Measurements from ENCODE around the gene P2RY11. TPM values are rescaled to one million over a fixed set of nuclear protein-coding genes. Genes with fewer than 3 reads are reported as not detected.

The P2RY11 gene
- total RNA-seq, 2 experiments from 2014 or later, result 11.9 to 43.3 TPM

DNA sequence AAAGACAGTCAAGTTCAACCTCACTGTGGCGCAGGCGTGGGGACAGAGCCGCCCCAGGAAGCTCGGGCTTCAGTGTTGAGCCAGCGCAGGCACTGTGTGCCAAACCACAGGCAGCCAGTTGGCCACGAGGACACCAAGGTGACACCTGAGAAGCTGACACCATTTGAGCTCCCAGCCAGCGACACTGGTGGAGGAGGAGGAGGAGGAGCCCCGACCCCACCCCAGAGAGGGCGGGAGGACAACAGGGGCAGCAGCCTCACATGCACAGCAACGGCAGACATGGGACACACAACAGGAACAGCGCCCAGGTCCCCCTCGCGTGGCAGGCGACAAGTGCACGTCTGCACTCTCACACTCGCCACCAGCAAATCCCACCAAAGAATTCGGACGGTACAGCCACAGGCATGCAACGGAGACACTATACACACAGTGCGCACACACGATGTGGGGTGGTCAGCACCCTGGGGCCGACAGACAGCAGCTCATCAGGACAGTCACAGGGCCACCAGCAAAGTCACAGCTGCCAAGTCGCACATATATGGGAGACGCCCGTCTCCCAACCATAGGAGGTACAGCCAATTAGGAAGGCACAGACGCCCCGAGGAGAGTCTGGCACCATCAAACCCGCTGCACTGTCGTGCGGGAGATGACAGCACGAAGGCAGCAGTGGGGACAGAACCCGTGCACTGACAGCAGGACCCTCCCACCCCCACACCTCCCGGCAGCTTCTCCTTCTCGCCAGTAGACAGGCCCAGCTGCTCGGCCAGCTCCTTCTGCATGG is 4.8 kb downstream of the P2RY11 start:
- H3K9me2 ChIP-seq (ENCODE audit: insufficient read depth, low read length), result no peaks in the 10 kb centered on the region
- intact Hi-C loops (cut with micrococcal nuclease; ENCODE audit: unreplicated experiment), result no loop called here
- no peak overlapping the region for H3K4me2 ChIP-seq (ENCODE audit: low read length)
- H2AFZ ChIP-seq (ENCODE audit: low read length), result no peak overlapping the region
- no peak for TF ChIP-seq EZH2phosphoT487 (IDR thresholded peaks at IDR 0.05; ENCODE audit: borderline replicate concordance, low read depth, low read length)
- TF ChIP-seq, protein P1, sequence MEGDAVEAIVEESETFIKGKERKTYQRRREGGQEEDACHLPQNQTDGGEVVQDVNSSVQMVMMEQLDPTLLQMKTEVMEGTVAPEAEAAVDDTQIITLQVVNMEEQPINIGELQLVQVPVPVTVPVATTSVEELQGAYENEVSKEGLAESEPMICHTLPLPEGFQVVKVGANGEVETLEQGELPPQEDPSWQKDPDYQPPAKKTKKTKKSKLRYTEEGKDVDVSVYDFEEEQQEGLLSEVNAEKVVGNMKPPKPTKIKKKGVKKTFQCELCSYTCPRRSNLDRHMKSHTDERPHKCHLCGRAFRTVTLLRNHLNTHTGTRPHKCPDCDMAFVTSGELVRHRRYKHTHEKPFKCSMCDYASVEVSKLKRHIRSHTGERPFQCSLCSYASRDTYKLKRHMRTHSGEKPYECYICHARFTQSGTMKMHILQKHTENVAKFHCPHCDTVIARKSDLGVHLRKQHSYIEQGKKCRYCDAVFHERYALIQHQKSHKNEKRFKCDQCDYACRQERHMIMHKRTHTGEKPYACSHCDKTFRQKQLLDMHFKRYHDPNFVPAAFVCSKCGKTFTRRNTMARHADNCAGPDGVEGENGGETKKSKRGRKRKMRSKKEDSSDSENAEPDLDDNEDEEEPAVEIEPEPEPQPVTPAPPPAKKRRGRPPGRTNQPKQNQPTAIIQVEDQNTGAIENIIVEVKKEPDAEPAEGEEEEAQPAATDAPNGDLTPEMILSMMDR (conservative IDR thresholded peaks at IDR 0.05; ENCODE audit: low read length), result no peak
- no peaks in the 10 kb centered on the region for H4K20me1 ChIP-seq (ENCODE audit: insufficient read depth, low read length)
- CTCF ChIA-PET (ENCODE audit: unreplicated experiment), result interaction anchor here (0.5 kb wide), 1 partner anchor 27 kb away, joined by 3 read pairs; no protein-coding TSS in a partner anchor
- no TSS peak for BruUV-seq (replicated peaks)
- peaks cover 19% of the 10 kb centered on the region; the same call in 1 of the 2 replicates for H3K79me2 ChIP-seq (ENCODE audit: insufficient read depth, low read depth, low read length)
- H3K27ac ChIP-seq (ENCODE audit: low read depth, low read length, poor library complexity, severe bottlenecking), result no peak overlapping the region
- no peak for DNase-seq (ENCODE audit: low spot score)
- H3K4me3 ChIP-seq (ENCODE audit: low read depth, low read length, poor library complexity, severe bottlenecking), result no peak overlapping the region
- peaks cover 63% of the 10 kb centered on the region for H3K36me3 ChIP-seq (ENCODE audit: insufficient read depth, low read length)
- peaks cover 25% of the 10 kb centered on the region for H3K4me1 ChIP-seq (ENCODE audit: insufficient read depth, low read length, poor library complexity, severe bottlenecking)
- POLR2A ChIA-PET, result no interaction called here
- H3K9me3 ChIP-seq (ENCODE audit: low read length), result no peaks in the 10 kb centered on the region

DNA sequence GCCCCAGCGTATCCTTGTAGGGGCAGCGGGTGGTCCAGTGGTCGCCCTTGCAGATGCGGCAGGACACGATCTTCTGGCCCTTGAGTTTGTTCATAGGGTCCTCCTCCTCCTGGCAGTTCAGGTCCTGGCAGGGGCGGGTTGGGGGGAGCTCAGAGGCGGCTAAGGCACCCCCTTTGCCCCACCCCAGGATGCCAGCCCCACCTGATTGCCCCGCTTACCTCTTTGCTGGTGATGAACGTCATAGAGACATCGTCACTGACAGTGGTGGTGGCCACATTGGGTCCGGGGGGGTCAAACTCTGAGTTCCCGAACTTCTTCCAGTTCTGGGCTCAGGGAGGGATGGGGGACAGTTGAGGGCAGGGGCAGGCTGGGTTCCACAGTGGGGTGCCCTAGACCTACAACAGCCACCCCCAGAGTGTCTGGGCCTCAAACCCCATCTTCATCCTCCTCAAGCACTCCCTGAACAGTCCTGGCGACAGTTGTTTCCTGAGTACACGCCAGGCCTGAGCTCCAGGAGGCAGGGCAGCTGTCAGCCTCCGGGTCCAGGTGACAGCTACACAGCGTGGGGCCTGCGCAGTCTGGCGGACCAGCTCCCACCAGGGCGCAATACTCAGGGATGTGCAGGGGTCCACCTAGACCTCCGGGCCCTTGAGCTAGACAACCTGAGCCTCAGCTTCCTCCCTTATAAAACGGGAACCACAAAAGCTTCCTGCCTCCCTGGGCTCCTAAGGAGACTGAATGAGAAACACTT is 5.5 kb downstream of the P2RY11 start:
- POLR2A ChIA-PET, result no interaction called here
- Histone ChIP-seq H2AFZ (ENCODE audit: low read length) (no peak overlapping the region), H3K27ac (ENCODE audit: low read depth, low read length, poor library complexity, severe bottlenecking) (no peak overlapping the region), H3K9me2 (ENCODE audit: insufficient read depth, low read length) (no peaks in the 10 kb centered on the region), H3K4me3 (ENCODE audit: low read depth, low read length, poor library complexity, severe bottlenecking) (no peak overlapping the region), H3K79me2 (ENCODE audit: insufficient read depth, low read depth, low read length) (peaks cover 19% of the 10 kb centered on the region; the same call in 1 of the 2 replicates), H3K4me1 (ENCODE audit: insufficient read depth, low read length, poor library complexity, severe bottlenecking) (peaks cover 19% of the 10 kb centered on the region), H4K20me1 (ENCODE audit: insufficient read depth, low read length) (no peaks in the 10 kb centered on the region), H3K9me3 (ENCODE audit: low read length) (no peaks in the 10 kb centered on the region), H3K36me3 (ENCODE audit: insufficient read depth, low read length) (peaks cover 56% of the 10 kb centered on the region), H3K4me2 (ENCODE audit: low read length) (no peak overlapping the region)
- CTCF ChIA-PET (ENCODE audit: unreplicated experiment), result interaction anchor here (0.5 to 0.9 kb wide), 2 partner anchors 20 to 154 kb away, joined by 3 to 5 read pairs; partner anchors contain the start of gene ICAM1
- BruUV-seq (replicated peaks), result no TSS peak
- TF ChIP-seq, protein P1 (conservative IDR thresholded peaks at IDR 0.05; ENCODE audit: low read length), result no peak
- no peak for TF ChIP-seq EZH2phosphoT487 (IDR thresholded peaks at IDR 0.05; ENCODE audit: borderline replicate concordance, low read depth, low read length)
- no peak for DNase-seq (ENCODE audit: low spot score)
- intact Hi-C loops (cut with micrococcal nuclease; ENCODE audit: unreplicated experiment), result no loop called here

Data from OCI-LY7 (cell line).